Panc1 (cell line): ENCODE results near the gene C2. TPM values are rescaled to one million over a fixed set of nuclear protein-coding genes. Genes with fewer than 3 reads are reported as not detected.

Experiments
- ATAC-seq: fragments of 200-7000 bp; cut with Tn5 transposase; 2 replicates; pipeline ENCODE4 v1.9.1; 2020; ENCODE audit warnings: mild to moderate bottlenecking, moderate library complexity
- BruUV-seq: library from RNA; stranded (reverse); fragments of 400-500 nt; replicated peaks from 2 replicates; lab custom pipeline; 2021; lab: Mats Ljungman, UMichigan
- CTCF ChIA-PET: fragments of 300-600 bp; sonication (Branson Sonifier 250); formaldehyde crosslinking; loops from one replicate; lab custom pipeline; 2022; ENCODE audit warnings: antibody characterized with exemption; lab: Charles Lee
- POLR2A ChIA-PET: fragments of 300-600 bp; sonication (Branson Sonifier 250); formaldehyde crosslinking; loops from one replicate; lab custom pipeline; 2022; ENCODE audit warnings: antibody characterized with exemption; lab: Charles Lee
- DNase-seq: peaks from one replicate; pipeline ENCODE4 v3.0.0-alpha.2; 2010; ENCODE audit warnings: low read depth, low spot score
- H3K27ac ChIP-seq: 2 replicates; pipeline ENCODE4 v1.5.1; 2011; ENCODE audit warnings: mild to moderate bottlenecking, low read length, inconsistent platforms
- H3K27me3 ChIP-seq: fragments of 200-500 bp; sonication (Bioruptor generic); 2 replicates; pipeline ENCODE4 v1.6.0; 2014; ENCODE audit warnings: low read length, inconsistent platforms; ENCODE audit not compliant: control insufficient read depth, insufficient read depth
- H3K36me3 ChIP-seq: fragments of 200-500 bp; sonication (Bioruptor generic); 2 replicates; pipeline ENCODE4 v1.5.1; 2014; ENCODE audit warnings: inconsistent platforms, mild to moderate bottlenecking, low read length, moderate library complexity; ENCODE audit not compliant: control insufficient read depth, insufficient read depth
- H3K4me1 ChIP-seq: 2 replicates; pipeline ENCODE4 v1.5.1; 2011; ENCODE audit warnings: inconsistent platforms, mild to moderate bottlenecking, low read length, moderate library complexity; ENCODE audit not compliant: control insufficient read depth, insufficient read depth
- H3K4me3 ChIP-seq, 2 experiments: 2 replicates each; pipeline ENCODE4 v1.5.1; 2011 to 2012; ENCODE audit warnings: low read depth in 2 of 2, low read length in 2 of 2, mild to moderate bottlenecking in 2 of 2, inconsistent platforms in 1 of 2, moderate library complexity in 1 of 2
- H3K9me3 ChIP-seq: fragments of 200-500 bp; sonication (Bioruptor generic); 2 replicates; pipeline ENCODE4 v1.5.1; 2014; ENCODE audit warnings: low read depth, mild to moderate bottlenecking, inconsistent platforms, low read length, moderate library complexity; ENCODE audit not compliant: control insufficient read depth, insufficient read depth
- CTCF ChIP-seq: fragments of 450-650 bp; IDR thresholded peaks from 2 replicates; pipeline ENCODE4 v1.5.1; 2017; ENCODE audit warnings: mild to moderate bottlenecking
- POLR2AphosphoS5 ChIP-seq: IDR thresholded peaks from 2 replicates; pipeline ENCODE4 v1.6.1; 2012; ENCODE audit warnings: mild to moderate bottlenecking, low read depth, low read length, moderate library complexity
- SIN3A ChIP-seq: IDR thresholded peaks from 2 replicates; pipeline ENCODE4 v1.6.1; 2012; ENCODE audit warnings: low read depth, mild to moderate bottlenecking, low read length, moderate library complexity, borderline replicate concordance; ENCODE audit not compliant: insufficient read depth
- TCF7L2 ChIP-seq: IDR thresholded peaks from 2 replicates; pipeline ENCODE4 v1.6.1; 2011; ENCODE audit warnings: mild to moderate bottlenecking, low read depth, low read length, inconsistent platforms
- in situ Hi-C: cut with HindIII; loops from 2 replicates; pipeline ENCODE4 v1.10.0; 2016; ENCODE audit warnings: low sequenced_read_pairs, low pct_unique_long_range_greater_than_20kb
- intact Hi-C: fragments of 100-400 bp; cut with micrococcal nuclease; formaldehyde crosslinking; loops from one replicate; pipeline ENCODE4 v1.10.0; 2022; ENCODE audit not compliant: unreplicated experiment
- total RNA-seq: library from RNA; stranded (reverse); gene quantifications from one replicate; pipeline ENCODE4 v1.2.1, GENCODE V29; 2021; ENCODE audit not compliant: unreplicated experiment
- TF ChIP-seq, protein P1 (sequence below), 2 experiments: IDR thresholded peaks; 2 replicates each; pipeline ENCODE4 v1.6.1; 2011 to 2012; ENCODE audit warnings: low read depth in 2 of 2, control low read depth in 1 of 2, low read length in 1 of 2, mild to moderate bottlenecking in 1 of 2, moderate library complexity in 1 of 2; ENCODE audit not compliant: insufficient read depth in 1 of 2

C2 gene
- total RNA-seq, 1 experiment from 2014 or later: 1.0 TPM

DNA sequence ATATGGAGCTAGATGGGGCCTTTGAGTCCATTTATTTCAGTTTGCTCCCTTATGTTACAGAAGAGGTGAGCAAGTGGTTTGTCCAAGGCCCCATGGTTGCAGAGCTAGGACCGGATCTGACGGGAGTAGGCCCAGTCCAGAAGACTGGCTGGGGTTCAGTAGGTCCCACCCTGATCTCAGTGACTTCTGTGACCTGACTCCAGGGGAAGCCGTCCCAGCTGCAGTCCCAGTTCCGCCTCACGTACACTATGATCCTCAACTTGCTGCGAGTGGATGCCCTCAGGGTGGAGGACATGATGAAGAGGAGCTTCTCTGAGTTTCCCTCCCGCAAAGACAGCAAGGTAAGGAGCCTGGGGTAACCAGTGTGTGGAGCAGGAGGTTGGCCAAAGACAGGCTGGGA is 39.0 kb downstream of the C2 start:
- ChIA-PET CTCF (no interaction called here), POLR2A (no interaction called here)
- BruUV-seq: no TSS peak
- intact Hi-C loops (no loop called here), in situ Hi-C loops (no loop called here)
- no peak overlapping the region for H3K27ac ChIP-seq
- no peaks in the 10 kb centered on the region for H3K9me3 ChIP-seq
- no peaks in the 10 kb centered on the region for H3K27me3 ChIP-seq
- no peak for TF ChIP-seq POLR2AphosphoS5
- TF ChIP-seq, protein P1, sequence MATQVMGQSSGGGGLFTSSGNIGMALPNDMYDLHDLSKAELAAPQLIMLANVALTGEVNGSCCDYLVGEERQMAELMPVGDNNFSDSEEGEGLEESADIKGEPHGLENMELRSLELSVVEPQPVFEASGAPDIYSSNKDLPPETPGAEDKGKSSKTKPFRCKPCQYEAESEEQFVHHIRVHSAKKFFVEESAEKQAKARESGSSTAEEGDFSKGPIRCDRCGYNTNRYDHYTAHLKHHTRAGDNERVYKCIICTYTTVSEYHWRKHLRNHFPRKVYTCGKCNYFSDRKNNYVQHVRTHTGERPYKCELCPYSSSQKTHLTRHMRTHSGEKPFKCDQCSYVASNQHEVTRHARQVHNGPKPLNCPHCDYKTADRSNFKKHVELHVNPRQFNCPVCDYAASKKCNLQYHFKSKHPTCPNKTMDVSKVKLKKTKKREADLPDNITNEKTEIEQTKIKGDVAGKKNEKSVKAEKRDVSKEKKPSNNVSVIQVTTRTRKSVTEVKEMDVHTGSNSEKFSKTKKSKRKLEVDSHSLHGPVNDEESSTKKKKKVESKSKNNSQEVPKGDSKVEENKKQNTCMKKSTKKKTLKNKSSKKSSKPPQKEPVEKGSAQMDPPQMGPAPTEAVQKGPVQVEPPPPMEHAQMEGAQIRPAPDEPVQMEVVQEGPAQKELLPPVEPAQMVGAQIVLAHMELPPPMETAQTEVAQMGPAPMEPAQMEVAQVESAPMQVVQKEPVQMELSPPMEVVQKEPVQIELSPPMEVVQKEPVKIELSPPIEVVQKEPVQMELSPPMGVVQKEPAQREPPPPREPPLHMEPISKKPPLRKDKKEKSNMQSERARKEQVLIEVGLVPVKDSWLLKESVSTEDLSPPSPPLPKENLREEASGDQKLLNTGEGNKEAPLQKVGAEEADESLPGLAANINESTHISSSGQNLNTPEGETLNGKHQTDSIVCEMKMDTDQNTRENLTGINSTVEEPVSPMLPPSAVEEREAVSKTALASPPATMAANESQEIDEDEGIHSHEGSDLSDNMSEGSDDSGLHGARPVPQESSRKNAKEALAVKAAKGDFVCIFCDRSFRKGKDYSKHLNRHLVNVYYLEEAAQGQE (IDR thresholded peaks at IDR 0.05; ENCODE audit: insufficient read depth in 1 of 2, low read depth in 2 of 2, low read length in 1 of 2): no peak
- no peak for TF ChIP-seq SIN3A
- TF ChIP-seq CTCF: no peak
- no peak for TF ChIP-seq TCF7L2
- H3K4me3 ChIP-seq: no peak overlapping the region
- peaks cover 6% of the 10 kb centered on the region; the same call in 1 of the 2 replicates for H3K4me1 ChIP-seq
- no peak for ATAC-seq
- H3K36me3 ChIP-seq: peaks cover 16% of the 10 kb centered on the region; the same call in 1 of the 2 replicates
- DNase-seq: no peak

GRCh38 chr6:31966997-31967925 is 39.7 kb downstream of the C2 start:
- Histone ChIP-seq H3K4me3 (no peak overlapping the region), H3K4me1 (peaks cover 6% of the 10 kb centered on the region; the same call in 1 of the 2 replicates), H3K36me3 (peaks cover 11% of the 10 kb centered on the region; the same call in 1 of the 2 replicates), H3K27me3 (no peaks in the 10 kb centered on the region), H3K27ac (no peak overlapping the region), H3K9me3 (no peaks in the 10 kb centered on the region)
- POLR2A ChIA-PET: no interaction called here
- CTCF ChIA-PET: interaction anchor here (0.6 kb wide), 1 partner anchor 192 kb away, joined by 7 read pairs; no protein-coding TSS in a partner anchor
- no TSS peak for BruUV-seq
- TF ChIP-seq POLR2AphosphoS5: no peak
- TF ChIP-seq TCF7L2: no peak
- TF ChIP-seq CTCF: no peak
- TF ChIP-seq SIN3A: no peak
- TF ChIP-seq, protein P1 (IDR thresholded peaks at IDR 0.05; ENCODE audit: insufficient read depth in 1 of 2, low read depth in 2 of 2, low read length in 1 of 2): no peak
- intact Hi-C loops: no loop called here
- in situ Hi-C loops: no loop called here
- no peak for ATAC-seq
- DNase-seq: no peak
